Suppressor macrophage treated with lipopolysaccharide for 1 hour (primary cell): ENCODE results near the gene EFEMP2.

Source experiments
- DNase-seq, 3 donors: peaks; one replicate each; pipeline ENCODE4 v3.0.0-alpha.2; 2020 to 2022

EFEMP2 gene

GRCh38 chr11:65884716-65885092 lies 12.1 kb upstream of the EFEMP2 start:
- peak; percentile 88 to 92 (median 90) for DNase-seq

- DNase-seq, result no peak
These were observed 11.5 kb upstream of the EFEMP2 start for GRCh38 chr11:65883786-65884715.

GRCh38 chr11:65883058-65883761 lies 10.6 kb upstream of the EFEMP2 start:
- DNase-seq, result no peak

- no peak for DNase-seq
These were observed 9.8 kb upstream of the EFEMP2 start for GRCh38 chr11:65882120-65883057.

- DNase-seq, result no peak
These were observed 8.3 kb upstream of the EFEMP2 start for GRCh38 chr11:65880844-65881421.

GRCh38 chr11:65880027-65880426 lies 7.4 kb upstream of the EFEMP2 start:
- DNase-seq, result no peak

GRCh38 chr11:65879617-65880016 lies 7.0 kb upstream of the EFEMP2 start, which contains the start of gene CTSW:
CTSW (plus strand) TSS chr11:65879837; CDS start chr11:65879855, 18 bp downstream.
- DNase-seq, result no peak

GRCh38 chr11:65873318-65874156 lies 937 bp upstream of the EFEMP2 start:
- peak; percentile 95 to 99 (median 97) for DNase-seq

GRCh38 chr11:65871811-65872548 lies 620 bp downstream of the EFEMP2 start:
- no peak for DNase-seq

GRCh38 chr11:65870706-65871681 lies 1.6 kb downstream of the EFEMP2 start:
- no peak for DNase-seq

- no peak for DNase-seq
These were observed 2.3 kb downstream of the EFEMP2 start for GRCh38 chr11:65870307-65870658.

- no peak for DNase-seq
These were observed 2.8 kb downstream of the EFEMP2 start for GRCh38 chr11:65869643-65870306.

GRCh38 chr11:65868907-65869306 lies 3.7 kb downstream of the EFEMP2 start:
- DNase-seq, result no peak

GRCh38 chr11:65868076-65868667 lies 4.4 kb downstream of the EFEMP2 start:
- no peak for DNase-seq

GRCh38 chr11:65867284-65868071 lies 5.1 kb downstream of the EFEMP2 start:
- peak in 1 of 3 donors; percentile 52 for DNase-seq

- no peak for DNase-seq
These were observed 5.9 kb downstream of the EFEMP2 start for GRCh38 chr11:65866509-65867283.
